Spleen (tissue), 11 donors: ENCODE results near the gene RIOK2. TPM values are rescaled to one million over a fixed set of nuclear protein-coding genes. Genes with fewer than 3 reads are reported as not detected.

ENCODE experiments used
- DNase-seq: peaks from one replicate; pipeline ENCODE4 v3.0.0-alpha.2; 2020
- H3K27ac ChIP-seq, 8 donors: fragments of 200-600 bp; sonication (generic) in 7 of 8; 1 replicate in 4 of 8; 2 replicates in 4 of 8; pipeline versions ENCODE4 v1.5.0 to v1.8.0; 2016 to 2021; ENCODE audit warnings: inconsistent platforms in 4 of 8, mild to moderate bottlenecking in 4 of 8, moderate library complexity in 1 of 8
- H3K27me3 ChIP-seq, 7 donors: fragments of 200-600 bp; sonication (generic) in 6 of 7; replicated peaks in 1 of 7; 1 replicate in 4 of 7; 2 replicates in 3 of 7; pipeline versions ENCODE4 v1.5.0 to v1.8.0; 2016 to 2021; ENCODE audit warnings: inconsistent platforms in 3 of 7, mild to moderate bottlenecking in 1 of 7
- H3K36me3 ChIP-seq, 6 donors: fragments of 200-600 bp; sonication (generic) in 5 of 6; 1 replicate in 4 of 6; 2 replicates in 2 of 6; pipeline versions ENCODE4 v1.5.0 to v1.8.0; 2016 to 2021; ENCODE audit warnings: inconsistent platforms in 2 of 6
- H3K4me1 ChIP-seq, 6 donors: fragments of 200-600 bp; sonication (generic) in 5 of 6; 1 replicate in 3 of 6; 2 replicates in 3 of 6; pipeline versions ENCODE4 v1.5.0 to v1.8.0; 2016 to 2021; ENCODE audit warnings: inconsistent platforms in 3 of 6
- H3K4me3 ChIP-seq, 8 donors: fragments of 200-600 bp; sonication (generic) in 7 of 8; 1 replicate in 4 of 8; 2 replicates in 4 of 8; pipeline versions ENCODE4 v1.5.0 to v1.8.0; 2016 to 2021; ENCODE audit warnings: inconsistent platforms in 4 of 8, mild to moderate bottlenecking in 4 of 8, moderate library complexity in 2 of 8
- H3K9me3 ChIP-seq, 8 donors: fragments of 200-600 bp; sonication (generic) in 7 of 8; 1 replicate in 4 of 8; 2 replicates in 4 of 8; pipeline versions ENCODE4 v1.5.0 to v1.8.0; 2016 to 2021; ENCODE audit warnings: inconsistent platforms in 4 of 8
- POLR2A ChIP-seq, 3 donors: fragments of 450-650 bp; IDR thresholded peaks; one replicate each; pipeline ENCODE4 v1.5.1; 2017; ENCODE audit warnings: antibody characterized with exemption in 3 of 3, mild to moderate bottlenecking in 1 of 3
- POLR2AphosphoS5 ChIP-seq, 3 donors: sonication (generic); formaldehyde crosslinking; IDR thresholded peaks; one replicate each; pipeline ENCODE4 v1.5.1; 2017; ENCODE audit warnings: antibody characterized with exemption in 3 of 3
- WGBS, 5 donors: extraction: QIAGEN DNeasy Blood & Tissue Kit in 3 of 5; methylation state at CpG; one replicate each; pipeline versions ENCODE4 v1.1.5 to v1.1.7; 2013 to 2018; 5-methylcytosine and 5-hydroxymethylcytosine counted together
- intact Hi-C: fragments of 100-400 bp; cut with DNase I; formaldehyde crosslinking; loops from one replicate; pipeline ENCODE4 v1.15.0; 2023; ENCODE audit warnings: low total_unique reads
- polyA plus RNA-seq, 3 donors: library from polyadenylated mRNA; stranded (reverse); fragments of 200-250 nt; gene quantifications; one replicate each; pipeline ENCODE4 v1.2.1, GENCODE V29; 2013
- small RNA-seq, 4 donors: library from RNA; depleted of rRNA; stranded (forward); fragments of <200 nt; gene quantifications; one replicate each; pipeline ENCODE3, GENCODE V24; 2016
- total RNA-seq, 7 donors: library from RNA; depleted of rRNA in 3 of 7; stranded (reverse); fragments of >200 nt in 3 of 7; fragmentation: NEBNext Ultra II Directional in 4 of 7; extraction: Animal tissue kit (Norgen Biotek cat#: 25700) in 4 of 7; gene quantifications; one replicate each; pipeline versions ENCODE4 v1.1.0 to v1.2.1, GENCODE V29; 2016 to 2021
- TF ChIP-seq, protein P1 (sequence below), 11 experiments: fragments of 200-600 bp in 7 of 11; fragments of 450-650 bp in 4 of 11; sonication (generic) in 4 of 11; IDR thresholded peaks in 8 of 11; conservative IDR thresholded peaks in 3 of 11; 1 replicate in 7 of 11; 2 replicates in 4 of 11; pipeline versions ENCODE4 v1.4.0 to v1.8.0; 2016 to 2021; ENCODE audit warnings: antibody characterized with exemption in 11 of 11, inconsistent platforms in 4 of 11, mild to moderate bottlenecking in 1 of 11
- donor health status: healthy with polysubstance abuse.
- donor health status: DM: no; HTN: no; CAD: no; lungs with moderate emphysema.
- donor health status: DM: no; HTN: no; CAD: no.
- donor health status: Bipolar disorder and iron deficiency.
- donor health status: healthy.
- donor health status: DM: no; HTN: no; CAD: no.
- donor health status: DM: yes; HTN: yes; CAD: no.

Gene RIOK2
- total and polyA plus RNA-seq, 10 donors = 8.5 to 30.0 (median 16.7) TPM

DNA sequence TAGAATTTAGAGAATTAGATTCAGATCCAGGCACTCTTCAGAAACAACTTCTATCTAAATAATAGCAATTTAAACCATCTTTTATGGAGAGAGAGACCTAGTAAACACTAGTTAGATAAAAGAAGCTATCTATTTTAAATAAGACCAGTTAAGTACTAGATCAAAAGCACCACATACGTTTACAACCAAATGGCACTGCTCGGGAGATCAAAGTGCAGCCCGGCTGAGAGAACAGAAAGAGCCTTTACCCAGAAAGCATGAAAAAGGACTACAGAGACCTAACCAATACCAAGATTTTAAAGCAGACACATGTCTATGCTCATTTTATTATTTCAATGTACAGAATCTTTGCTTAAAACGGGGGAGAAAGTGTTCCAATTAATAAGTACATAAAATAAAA is 71.4 kb downstream of the RIOK2 start:
- no peak for DNase-seq
- 47 to 67% (median 61%) methylated on average over 4 of the region's 4 CpGs for WGBS, 5 donors
- no peak overlapping the region for H3K27ac ChIP-seq
- H3K4me3 ChIP-seq = no peak overlapping the region
- no peaks in the 10 kb centered on the region for H3K36me3 ChIP-seq
- H3K27me3 ChIP-seq = no peaks in the 10 kb centered on the region
- no peaks in the 10 kb centered on the region for H3K4me1 ChIP-seq
- intact Hi-C loops = no loop called here
- TF ChIP-seq POLR2A (IDR thresholded peaks at IDR 0.05) (no peak), POLR2AphosphoS5 (IDR thresholded peaks at IDR 0.05) (no peak)
- TF ChIP-seq, protein P1, sequence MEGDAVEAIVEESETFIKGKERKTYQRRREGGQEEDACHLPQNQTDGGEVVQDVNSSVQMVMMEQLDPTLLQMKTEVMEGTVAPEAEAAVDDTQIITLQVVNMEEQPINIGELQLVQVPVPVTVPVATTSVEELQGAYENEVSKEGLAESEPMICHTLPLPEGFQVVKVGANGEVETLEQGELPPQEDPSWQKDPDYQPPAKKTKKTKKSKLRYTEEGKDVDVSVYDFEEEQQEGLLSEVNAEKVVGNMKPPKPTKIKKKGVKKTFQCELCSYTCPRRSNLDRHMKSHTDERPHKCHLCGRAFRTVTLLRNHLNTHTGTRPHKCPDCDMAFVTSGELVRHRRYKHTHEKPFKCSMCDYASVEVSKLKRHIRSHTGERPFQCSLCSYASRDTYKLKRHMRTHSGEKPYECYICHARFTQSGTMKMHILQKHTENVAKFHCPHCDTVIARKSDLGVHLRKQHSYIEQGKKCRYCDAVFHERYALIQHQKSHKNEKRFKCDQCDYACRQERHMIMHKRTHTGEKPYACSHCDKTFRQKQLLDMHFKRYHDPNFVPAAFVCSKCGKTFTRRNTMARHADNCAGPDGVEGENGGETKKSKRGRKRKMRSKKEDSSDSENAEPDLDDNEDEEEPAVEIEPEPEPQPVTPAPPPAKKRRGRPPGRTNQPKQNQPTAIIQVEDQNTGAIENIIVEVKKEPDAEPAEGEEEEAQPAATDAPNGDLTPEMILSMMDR (IDR thresholded peaks at IDR 0.05 in 8 of 11, conservative IDR thresholded peaks at IDR 0.05 in 3 of 11) = no peak
- H3K9me3 ChIP-seq = no peaks in the 10 kb centered on the region

DNA sequence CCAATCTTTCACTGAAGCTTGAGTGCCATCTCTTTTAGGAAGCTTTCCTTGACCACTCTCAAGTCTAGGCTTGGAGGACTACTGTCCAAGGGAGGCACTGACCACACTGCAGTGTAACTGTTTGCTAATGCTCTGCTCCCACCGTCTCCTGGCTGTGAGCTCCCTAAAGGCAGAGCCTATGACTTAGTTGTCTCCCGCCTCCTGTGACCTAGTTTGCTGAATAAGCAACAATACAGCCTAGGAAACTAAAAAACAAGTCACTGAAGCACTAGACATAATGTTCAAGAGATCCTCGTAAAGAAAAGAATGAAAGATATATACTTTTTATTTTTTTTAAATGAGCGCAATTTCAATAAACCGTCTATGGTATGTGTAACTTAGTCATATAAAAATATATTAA is 72.0 kb downstream of the RIOK2 start:
- no peak for DNase-seq
- WGBS, 5 donors = 88 to 96% (median 94%) methylated on average over 5 of the region's 5 CpGs
- TF ChIP-seq, protein P1 (IDR thresholded peaks at IDR 0.05 in 8 of 11, conservative IDR thresholded peaks at IDR 0.05 in 3 of 11) = no peak
- TF ChIP-seq POLR2AphosphoS5 (IDR thresholded peaks at IDR 0.05) (no peak), POLR2A (IDR thresholded peaks at IDR 0.05) (no peak)

More for the DNA sequence above, 72.0 kb downstream of the RIOK2 start:
- intact Hi-C loops = no loop called here
- Histone ChIP-seq H3K4me1 (no peaks in the 10 kb centered on the region), H3K27ac (no peak overlapping the region), H3K4me3 (no peak overlapping the region), H3K9me3 (no peaks in the 10 kb centered on the region), H3K36me3 (no peaks in the 10 kb centered on the region), H3K27me3 (no peaks in the 10 kb centered on the region)

Small RNAs within 50 kb of the gene (small RNA-seq; reads per million reads assigned to genes)
- gene RNU1-73P = 0 reads per million in 4 donors

Other genes with a start within 250 kb of the RIOK2 start
- 10 to 100 TPM; 62.4 to 82.2 (median 72.0) TPM for gene LNPEP, start 247.2 kb downstream of the RIOK2 start, total RNA-seq
- gene LNPEP, start 247.2 kb downstream of the RIOK2 start, polyA plus RNA-seq = 1 to 10 TPM; 8.5 to 9.7 (median 8.6) TPM
- under 1 TPM in 1 of 7 donors, not detected in 6; 0.14 TPM for gene LIX1, start 40.6 kb downstream of the RIOK2 start, total RNA-seq
- gene LIX1, start 40.6 kb downstream of the RIOK2 start, polyA plus RNA-seq = under 1 TPM in 1 of 3 donors, not detected in 2; 0.06 TPM